ENCODE measurements around the gene CDH23. TPM values are rescaled to one million over a fixed set of nuclear protein-coding genes. Genes with fewer than 3 reads are reported as not detected.

The CDH23 gene
- total and polyA plus RNA-seq, 10 of the 15 experiments (the other 5 are each of a cell fraction or from before 2014, with no cell fraction given) = 0.09 to 0.40 (median 0.15) TPM; not detected in 1

GRCh38 chr10:71371750-71372166 lies 25.0 kb upstream of the CDH23 start (continued):
- TF ChIP-seq ZNF687 (IDR thresholded peaks at IDR 0.05) (0 out of 2 replicates have a peak, but pooled peaks have one; percentile 15), BCL11A (IDR thresholded peaks at IDR 0.05; ENCODE audit: low read depth, low read length) (peak; percentile 14; the same call in 1 of the 2 replicates), SREBF2 (IDR thresholded peaks at IDR 0.05; ENCODE audit: low read length) (no peak), POLR2AphosphoS2 (IDR thresholded peaks at IDR 0.05; ENCODE audit: low read depth, low read length) (no peak), EED (IDR thresholded peaks at IDR 0.05; ENCODE audit: low read depth) (peak; percentile 32; the same call in 1 of the 2 replicates), BACH1 (IDR thresholded peaks at IDR 0.05; ENCODE audit: borderline replicate concordance) (no peak), PAX5 (IDR thresholded peaks at IDR 0.05; ENCODE audit: borderline replicate concordance, low read depth, low read length) (peak; percentile 49; the same call in 1 of the 2 replicates), SPI1 (IDR thresholded peaks at IDR 0.05; ENCODE audit: borderline replicate concordance, insufficient read depth, low read depth, low read length) (peak; percentile 85), HDGF (IDR thresholded peaks at IDR 0.05) (no peak), ATF7 (IDR thresholded peaks at IDR 0.05; ENCODE audit: low read depth) (peak; percentile 32)

All from GM12878 (cell line).